Natural killer cell treated with Interleukin-12 subunit alpha and Interleukin-12 subunit beta and Interleukin-15 and Interleukin-18, amount 100 ng/mL, for 72 hours (primary cell): ENCODE data around the gene GALNTL6. TPM values are rescaled to one million over a fixed set of nuclear protein-coding genes. Genes with fewer than 3 reads are reported as not detected.

Experiments
- ATAC-seq, 2 donors: fragments of 150-1000 bp; cut with Tn5 transposase in 1 of 2; sonication (Bioruptor Pico), chemical (Tn5 transposase) in 1 of 2; 2 replicates each; pipeline ENCODE4 v1.10.0; 2021
- DNase-seq: peaks from one replicate; pipeline ENCODE4 v3.0.0; 2022; ENCODE audit warnings: low spot score
- H3K27ac Mint-ChIP-seq, 2 donors: 1 replicate in 1 of 2; 2 replicates in 1 of 2; pipeline ENCODE4 v1.8.0; 2022; ENCODE audit warnings: mixed read lengths in 2 of 2, mild to moderate bottlenecking in 1 of 2, moderate library complexity in 1 of 2
- H3K27me3 Mint-ChIP-seq, 2 donors: 1 replicate in 1 of 2; 2 replicates in 1 of 2; pipeline ENCODE4 v1.8.0; 2022; ENCODE audit warnings: mixed read lengths in 2 of 2
- H3K36me3 Mint-ChIP-seq: one replicate; pipeline ENCODE4 v1.8.0; 2022; ENCODE audit warnings: mixed read lengths
- H3K4me1 Mint-ChIP-seq, 2 donors: 1 replicate in 1 of 2; 2 replicates in 1 of 2; pipeline ENCODE4 v1.8.0; 2022; ENCODE audit warnings: low read depth in 2 of 2, mixed read lengths in 2 of 2, mild to moderate bottlenecking in 1 of 2
- H3K4me3 Mint-ChIP-seq: one replicate; pipeline ENCODE4 v1.8.0; 2022; ENCODE audit warnings: mixed read lengths
- H3K9me3 Mint-ChIP-seq: 2 replicates; pipeline ENCODE4 v1.8.0; 2022; ENCODE audit warnings: mixed read lengths
- total RNA-seq, 2 donors: library from RNA; stranded (reverse); gene quantifications; one replicate each; pipeline ENCODE4 v1.2.3, GENCODE V29; 2022

The GALNTL6 gene
- total RNA-seq, 2 donors from 2014 or later: not detected

DNA sequence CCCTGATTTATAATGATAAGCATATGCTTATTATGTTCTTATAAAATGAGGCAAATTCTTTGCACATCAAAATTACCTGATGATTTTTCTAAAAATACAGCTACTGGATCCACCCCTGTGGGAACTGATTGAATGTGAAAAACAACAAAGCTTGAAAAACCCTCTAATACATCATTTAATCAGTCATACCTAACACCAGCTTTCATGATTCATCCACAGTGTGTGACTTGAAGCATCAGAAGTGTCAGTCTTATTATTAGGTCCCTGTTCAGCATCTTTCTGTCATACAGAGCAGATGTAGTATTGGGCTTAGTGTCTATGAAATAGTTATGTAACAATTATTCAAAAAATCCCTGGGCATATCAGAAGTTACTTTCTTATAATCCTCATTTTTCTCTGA is 684.1 kb downstream of the GALNTL6 start:
- no peak for ATAC-seq
- Mint-ChIP-seq H3K36me3 (no peaks in the 10 kb centered on the region), H3K27ac (no peak overlapping the region), H3K27me3 (no peaks in the 10 kb centered on the region), H3K9me3 (peaks cover 11% of the 10 kb centered on the region), H3K4me3 (no peak overlapping the region), H3K4me1 (no peaks in the 10 kb centered on the region)
- DNase-seq: no peak

GRCh38 chr4:172514011-172514410 is 700.8 kb downstream of the GALNTL6 start:
- H3K27ac Mint-ChIP-seq: no peak overlapping the region

GRCh38 chr4:172514801-172515200 is 701.6 kb downstream of the GALNTL6 start:
- Mint-ChIP-seq H3K27me3 (no peaks in the 10 kb centered on the region), H3K27ac (no peak overlapping the region), H3K4me3 (no peak overlapping the region), H3K36me3 (peaks cover 4% of the 10 kb centered on the region), H3K4me1 (no peaks in the 10 kb centered on the region), H3K9me3 (peaks cover 3% of the 10 kb centered on the region)
- DNase-seq (no peak), ATAC-seq (no peak)

More at GRCh38 chr4:172514011-172514410, 700.8 kb downstream of the GALNTL6 start:
- peaks cover 4% of the 10 kb centered on the region for H3K36me3 Mint-ChIP-seq
- no peaks in the 10 kb centered on the region for H3K4me1 Mint-ChIP-seq
- H3K4me3 Mint-ChIP-seq: no peak overlapping the region
- H3K27me3 Mint-ChIP-seq: no peaks in the 10 kb centered on the region
- peaks cover 3% of the 10 kb centered on the region for H3K9me3 Mint-ChIP-seq
- ATAC-seq (no peak), DNase-seq (no peak)

- Mint-ChIP-seq H3K27me3 (no peaks in the 10 kb centered on the region), H3K4me1 (no peaks in the 10 kb centered on the region), H3K9me3 (peaks cover 3% of the 10 kb centered on the region), H3K4me3 (no peak overlapping the region), H3K27ac (no peak overlapping the region), H3K36me3 (peaks cover 4% of the 10 kb centered on the region)
- DNase-seq: no peak
- ATAC-seq: no peak
Observed at GRCh38 chr4:172515266-172515879, 702.2 kb downstream of the GALNTL6 start.

DNA sequence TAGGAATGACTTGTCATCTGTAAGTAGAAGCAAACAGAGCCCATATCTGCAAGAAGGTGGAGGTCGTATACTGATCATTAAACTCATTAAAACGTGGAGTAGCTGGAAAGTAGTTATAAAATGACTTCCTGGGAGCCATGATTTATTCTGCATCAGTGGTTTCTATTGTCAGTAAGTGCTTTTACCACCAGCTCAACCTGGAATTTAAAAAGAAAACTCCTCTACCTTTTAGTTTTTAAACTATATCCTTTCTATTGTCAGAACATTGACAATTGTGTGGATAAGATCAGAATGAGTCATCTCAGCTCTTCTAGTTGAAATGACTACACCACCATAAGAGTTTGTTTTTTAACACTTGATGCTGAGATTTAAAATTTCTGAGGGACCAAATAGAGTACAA is 704.2 kb downstream of the GALNTL6 start:
- no peaks in the 10 kb centered on the region for H3K27me3 Mint-ChIP-seq
- peaks cover 3% of the 10 kb centered on the region for H3K9me3 Mint-ChIP-seq
- no peaks in the 10 kb centered on the region for H3K4me1 Mint-ChIP-seq
- no peak for ATAC-seq
- H3K4me3 Mint-ChIP-seq: no peak overlapping the region
- H3K27ac Mint-ChIP-seq: no peak overlapping the region
- H3K36me3 Mint-ChIP-seq: no peaks in the 10 kb centered on the region
- no peak for DNase-seq

GRCh38 chr4:172521248-172521647 is 708.0 kb downstream of the GALNTL6 start:
- ATAC-seq (no peak), DNase-seq (no peak)
- no peaks in the 10 kb centered on the region for H3K9me3 Mint-ChIP-seq
- no peak overlapping the region for H3K27ac Mint-ChIP-seq
- H3K27me3 Mint-ChIP-seq: no peaks in the 10 kb centered on the region
- no peak overlapping the region for H3K4me3 Mint-ChIP-seq
- H3K36me3 Mint-ChIP-seq: no peaks in the 10 kb centered on the region
- H3K4me1 Mint-ChIP-seq: no peaks in the 10 kb centered on the region

GRCh38 chr4:172521680-172522079 is 708.5 kb downstream of the GALNTL6 start:
- DNase-seq (no peak), ATAC-seq (no peak)
- Mint-ChIP-seq H3K36me3 (no peaks in the 10 kb centered on the region), H3K27me3 (no peaks in the 10 kb centered on the region), H3K27ac (no peak overlapping the region), H3K9me3 (no peaks in the 10 kb centered on the region), H3K4me3 (no peak overlapping the region), H3K4me1 (no peaks in the 10 kb centered on the region)

- DNase-seq: no peak
- Mint-ChIP-seq H3K9me3 (peaks cover 20% of the 10 kb centered on the region), H3K4me3 (no peak overlapping the region), H3K27me3 (no peaks in the 10 kb centered on the region), H3K36me3 (no peaks in the 10 kb centered on the region), H3K4me1 (no peaks in the 10 kb centered on the region), H3K27ac (no peak overlapping the region)
- ATAC-seq: no peak
Observed at GRCh38 chr4:172543249-172543648, 730.0 kb downstream of the GALNTL6 start.

DNA sequence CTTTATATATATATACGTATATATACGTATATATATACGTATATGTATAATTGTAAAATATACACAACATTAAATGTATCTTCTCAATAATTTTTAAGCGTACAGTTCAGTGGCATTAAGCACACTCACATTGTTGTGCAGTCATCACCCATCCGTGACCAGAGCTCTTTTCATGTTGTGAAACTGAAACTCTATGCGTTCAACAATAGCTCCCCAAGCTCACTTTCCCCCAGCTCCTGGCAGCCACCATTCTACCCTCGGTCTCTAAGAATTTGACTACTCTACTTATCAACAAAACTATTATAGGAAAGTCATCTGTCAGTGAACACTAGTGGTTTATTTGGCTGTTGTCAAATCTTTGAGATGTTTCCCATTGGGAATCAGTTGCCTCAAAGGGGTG is 733.6 kb downstream of the GALNTL6 start:
- no peak for DNase-seq

GRCh38 chr4:172547724-172548123 is 734.5 kb downstream of the GALNTL6 start:
- H3K36me3 Mint-ChIP-seq: no peaks in the 10 kb centered on the region
- no peaks in the 10 kb centered on the region for H3K4me1 Mint-ChIP-seq
- DNase-seq: no peak
- H3K27ac Mint-ChIP-seq: no peak overlapping the region
- no peaks in the 10 kb centered on the region for H3K27me3 Mint-ChIP-seq
- no peak for ATAC-seq
- no peak overlapping the region for H3K4me3 Mint-ChIP-seq
- H3K9me3 Mint-ChIP-seq: peaks cover 9% of the 10 kb centered on the region

More for the DNA sequence above, 733.6 kb downstream of the GALNTL6 start:
- Mint-ChIP-seq H3K36me3 (no peaks in the 10 kb centered on the region), H3K27ac (no peak overlapping the region), H3K9me3 (peaks cover 12% of the 10 kb centered on the region), H3K27me3 (no peaks in the 10 kb centered on the region), H3K4me3 (no peak overlapping the region), H3K4me1 (no peaks in the 10 kb centered on the region)
- no peak for ATAC-seq

DNA sequence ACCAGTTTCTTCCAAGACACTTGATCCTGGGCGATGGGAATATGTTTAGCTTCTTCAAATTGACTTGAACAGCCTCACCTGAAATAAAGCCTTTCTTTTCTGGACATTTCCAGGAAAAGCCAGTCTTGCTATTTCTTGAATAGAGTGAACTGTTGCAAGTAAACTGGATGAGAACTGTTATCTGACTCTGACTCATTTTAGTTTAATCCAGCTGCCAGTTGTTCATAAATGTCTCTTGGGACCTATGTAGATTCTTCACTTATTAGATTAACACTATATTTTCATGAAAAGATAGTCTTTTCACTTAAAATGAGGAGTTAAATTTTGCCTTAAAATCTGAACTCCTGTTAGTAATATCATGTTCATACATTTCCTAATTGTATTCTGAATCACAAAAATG is 740.0 kb downstream of the GALNTL6 start:
- no peak for ATAC-seq
- Mint-ChIP-seq H3K4me3 (no peak overlapping the region), H3K4me1 (no peaks in the 10 kb centered on the region), H3K27me3 (no peaks in the 10 kb centered on the region), H3K36me3 (no peaks in the 10 kb centered on the region), H3K9me3 (peaks cover under 1% of the 10 kb centered on the region), H3K27ac (no peak overlapping the region)
- no peak for DNase-seq

GRCh38 chr4:172554588-172554987 is 741.4 kb downstream of the GALNTL6 start:
- Mint-ChIP-seq H3K27ac (no peak overlapping the region), H3K36me3 (no peaks in the 10 kb centered on the region), H3K27me3 (no peaks in the 10 kb centered on the region), H3K4me3 (no peak overlapping the region), H3K4me1 (no peaks in the 10 kb centered on the region), H3K9me3 (peaks cover 4% of the 10 kb centered on the region)
- ATAC-seq (no peak), DNase-seq (no peak)

GRCh38 chr4:172555725-172556124 is 742.5 kb downstream of the GALNTL6 start:
- no peak for ATAC-seq
- H3K36me3 Mint-ChIP-seq: no peaks in the 10 kb centered on the region

DNA sequence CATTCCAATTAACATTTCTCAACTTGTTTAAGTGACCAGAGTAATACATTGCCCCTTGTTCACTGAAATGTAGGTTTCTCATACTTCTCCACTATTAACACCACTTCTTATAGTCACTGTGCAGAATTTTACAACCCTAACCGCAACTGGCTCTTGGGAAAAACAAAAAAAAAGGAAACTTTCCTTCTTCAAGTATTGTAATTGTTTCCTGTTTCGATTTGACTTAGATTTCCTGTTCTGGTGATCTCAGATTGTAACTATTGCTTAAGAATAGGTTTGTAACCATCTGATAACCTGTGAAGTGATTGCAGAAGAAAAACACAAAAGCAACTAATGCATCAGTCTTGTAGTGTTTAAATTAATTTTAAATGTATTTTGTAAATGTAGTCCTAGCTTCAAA is 760.7 kb downstream of the GALNTL6 start:
- Mint-ChIP-seq H3K27me3 (no peaks in the 10 kb centered on the region), H3K27ac (no peak overlapping the region), H3K4me3 (no peak overlapping the region), H3K4me1 (no peaks in the 10 kb centered on the region), H3K36me3 (peaks cover 11% of the 10 kb centered on the region), H3K9me3 (peaks cover 11% of the 10 kb centered on the region)
- DNase-seq (no peak), ATAC-seq (no peak)

More at GRCh38 chr4:172555725-172556124, 742.5 kb downstream of the GALNTL6 start:
- no peak overlapping the region for H3K27ac Mint-ChIP-seq
- no peak for DNase-seq
- no peaks in the 10 kb centered on the region for H3K27me3 Mint-ChIP-seq
- H3K9me3 Mint-ChIP-seq: peaks cover 4% of the 10 kb centered on the region
- no peaks in the 10 kb centered on the region for H3K4me1 Mint-ChIP-seq
- H3K4me3 Mint-ChIP-seq: no peak overlapping the region

- Mint-ChIP-seq H3K4me3 (no peak overlapping the region), H3K27ac (no peak overlapping the region), H3K36me3 (no peaks in the 10 kb centered on the region), H3K4me1 (no peaks in the 10 kb centered on the region), H3K27me3 (no peaks in the 10 kb centered on the region), H3K9me3 (peaks cover 10% of the 10 kb centered on the region)
- DNase-seq: no peak
- ATAC-seq: no peak
Observed at GRCh38 chr4:172578712-172579111, 765.5 kb downstream of the GALNTL6 start.
